HG03139 (cell line): ENCODE measurements around the gene C3orf38.
"Not testable (repeated sequence)": the region's sequence is repeated elsewhere in the genome, so short reads cannot be mapped to it uniquely, and the experiment has no call there.

ENCODE experiments used
- ATAC-seq: cut with Tn5 transposase; IDR thresholded peaks from one replicate; pipeline ENCODE4 v1.9.1; 2021; ENCODE audit not compliant: unreplicated experiment

C3orf38 gene

DNA sequence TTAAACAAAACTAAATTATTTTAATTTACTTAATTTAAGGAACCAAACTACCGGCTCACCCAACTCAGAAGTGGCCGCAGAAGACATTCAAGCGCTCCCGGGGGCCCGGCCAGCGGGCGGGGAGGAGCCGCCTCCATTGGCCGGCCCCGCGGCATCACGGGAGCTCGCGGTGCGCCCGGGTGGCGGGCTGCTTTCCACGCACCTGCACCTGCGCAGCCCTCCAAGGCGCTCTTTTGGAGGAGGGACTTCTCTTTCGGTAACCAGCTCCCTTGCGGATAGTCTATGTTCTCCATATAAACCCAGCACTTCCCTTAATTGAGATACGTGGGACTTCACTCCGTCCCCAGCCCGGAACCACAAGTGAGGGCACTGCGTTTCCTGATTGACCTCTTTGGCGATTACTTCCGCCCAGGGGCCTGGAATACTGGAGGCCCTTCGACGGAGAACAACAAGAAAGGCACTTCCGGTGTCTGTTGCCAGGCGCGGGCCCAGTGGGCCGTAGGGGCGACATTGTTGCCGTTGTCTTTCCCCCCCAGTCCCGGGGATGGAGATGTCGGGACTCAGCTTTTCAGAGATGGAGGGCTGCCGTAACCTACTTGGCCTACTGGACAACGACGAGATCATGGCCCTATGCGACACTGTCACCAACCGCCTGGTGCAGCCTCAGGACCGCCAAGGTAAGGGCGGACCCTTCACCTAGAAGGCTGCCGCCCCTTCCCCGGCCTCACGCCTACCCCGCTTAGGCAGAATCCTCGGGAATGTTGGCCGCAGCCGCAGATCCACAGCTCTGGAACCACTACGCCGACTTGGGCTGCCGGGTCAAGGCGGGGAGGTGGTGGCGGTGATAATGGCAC is at the start of gene C3orf38:
Gene C3orf38 (plus strand): TSS at position 451 of the 854 bp plus-strand sequence. CDS start 94 bp downstream, at position 545.
- ATAC-seq, result peak; percentile 74

DNA sequence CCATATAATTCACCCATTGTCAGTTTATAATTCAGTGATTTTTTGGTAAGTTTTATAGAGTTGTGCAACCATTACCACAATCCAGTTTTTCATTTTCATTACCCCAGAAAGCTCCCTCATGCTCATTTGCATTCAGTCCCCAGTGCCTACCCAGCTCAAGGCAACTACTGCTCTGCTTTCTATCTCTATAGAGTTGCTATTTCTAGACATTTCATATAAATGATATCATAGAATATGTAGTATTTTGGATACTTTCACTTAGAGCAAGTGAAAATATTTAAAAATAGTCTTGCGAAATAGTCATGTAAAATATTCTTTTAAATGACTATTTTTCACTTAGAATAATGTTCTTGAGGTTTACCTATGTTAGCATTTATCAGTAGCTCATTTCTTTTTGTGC is 48.6 kb upstream of the C3orf38 start:
- peak; percentile 58 for ATAC-seq

- no peak for ATAC-seq
Measured at GRCh38 chr3:88105325-88105724, 44.4 kb upstream of the C3orf38 start.

GRCh38 chr3:88112289-88112688 is 37.5 kb upstream of the C3orf38 start:
- ATAC-seq, result no peak

DNA sequence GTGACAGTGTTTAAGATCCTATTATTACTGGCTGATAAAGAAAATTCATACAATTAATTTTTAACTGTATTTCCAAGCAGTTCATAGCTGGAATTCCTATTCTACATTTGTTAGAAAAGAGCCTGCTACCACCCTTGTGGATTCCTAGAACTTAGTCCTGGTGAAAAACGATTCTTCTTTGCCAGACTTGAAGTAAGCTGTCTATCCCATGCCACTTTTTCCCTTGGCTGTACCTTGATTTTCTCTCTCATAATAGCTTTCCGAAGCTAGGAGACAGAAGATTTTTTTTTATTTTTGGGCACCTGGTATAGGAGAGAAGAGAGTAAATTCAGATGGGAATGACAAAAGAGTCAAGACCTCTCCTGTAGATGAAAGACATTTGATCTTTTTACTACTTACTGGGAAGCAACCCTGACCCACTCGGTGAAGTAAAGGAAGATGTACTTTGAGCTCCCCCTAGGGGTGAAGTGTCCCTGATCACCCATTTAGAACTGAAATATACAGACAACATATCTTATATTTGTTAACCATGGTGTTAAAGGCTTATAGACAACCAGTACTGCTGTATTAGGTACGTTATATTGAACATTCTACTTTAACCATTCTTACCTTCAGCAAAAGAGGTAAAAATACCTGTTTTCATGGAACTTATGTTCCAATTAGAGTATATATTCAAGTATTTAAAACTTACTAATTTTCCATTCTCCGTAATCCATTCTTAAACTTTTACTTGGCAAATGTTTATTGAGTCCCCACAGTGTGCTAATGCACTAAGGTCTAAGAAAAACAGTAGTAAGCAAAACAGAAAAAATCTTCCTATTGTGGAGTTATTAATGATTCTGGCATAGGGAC is 36.2 kb upstream of the C3orf38 start:
- ATAC-seq, result peak; percentile 81

GRCh38 chr3:88114878-88115549 is 34.7 kb upstream of the C3orf38 start:
- ATAC-seq, result no peak

GRCh38 chr3:88117683-88118082 is 32.1 kb upstream of the C3orf38 start:
- ATAC-seq, result no peak

- not testable (repeated sequence) for ATAC-seq
Measured at GRCh38 chr3:88118603-88119002, 31.2 kb upstream of the C3orf38 start.

GRCh38 chr3:88123526-88123925 is 26.2 kb upstream of the C3orf38 start:
- ATAC-seq, result no peak

GRCh38 chr3:88131695-88132094 is 18.1 kb upstream of the C3orf38 start:
- no peak for ATAC-seq

GRCh38 chr3:88132894-88133293 is 16.9 kb upstream of the C3orf38 start:
- no peak for ATAC-seq

DNA sequence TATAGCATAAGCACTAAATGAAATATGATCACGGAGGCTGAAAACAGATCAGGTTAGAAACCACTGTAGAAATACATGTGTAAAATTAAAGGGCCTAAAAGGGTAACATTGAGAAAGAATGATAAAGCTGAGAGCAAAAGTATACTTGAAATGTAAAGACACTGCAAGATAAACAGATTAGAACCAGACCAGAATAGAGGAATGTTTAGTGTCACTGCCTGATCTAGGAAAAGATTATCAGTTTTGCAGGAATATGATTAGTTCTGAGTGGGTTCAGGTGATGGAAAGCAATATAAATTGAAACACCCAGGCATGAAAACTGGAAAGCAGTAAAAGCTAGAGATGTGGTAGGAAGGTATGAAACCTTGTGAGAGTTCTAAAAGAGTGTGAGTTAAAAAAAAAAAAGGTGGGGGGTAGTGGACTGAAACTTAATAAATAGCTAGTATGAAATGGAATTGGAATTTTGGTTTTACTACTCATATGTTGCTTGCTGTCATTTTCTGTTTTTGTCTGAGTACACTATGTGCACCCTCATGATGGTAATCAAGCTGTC is 16.0 kb upstream of the C3orf38 start:
- ATAC-seq, result no peak

GRCh38 chr3:88137836-88138235 is 11.9 kb upstream of the C3orf38 start:
- ATAC-seq, result no peak

- ATAC-seq, result no peak
Measured at GRCh38 chr3:88141458-88142083, 8.2 kb upstream of the C3orf38 start.

- ATAC-seq, result no peak
Measured at GRCh38 chr3:88142094-88142624, 7.6 kb upstream of the C3orf38 start.

GRCh38 chr3:88147261-88147660 is 2.5 kb upstream of the C3orf38 start:
- no peak for ATAC-seq

- no peak for ATAC-seq
Measured at GRCh38 chr3:88148651-88149050, 1.1 kb upstream of the C3orf38 start.

GRCh38 chr3:88149101-88149508 is 654 bp upstream of the C3orf38 start:
- peak; percentile 17 for ATAC-seq

DNA sequence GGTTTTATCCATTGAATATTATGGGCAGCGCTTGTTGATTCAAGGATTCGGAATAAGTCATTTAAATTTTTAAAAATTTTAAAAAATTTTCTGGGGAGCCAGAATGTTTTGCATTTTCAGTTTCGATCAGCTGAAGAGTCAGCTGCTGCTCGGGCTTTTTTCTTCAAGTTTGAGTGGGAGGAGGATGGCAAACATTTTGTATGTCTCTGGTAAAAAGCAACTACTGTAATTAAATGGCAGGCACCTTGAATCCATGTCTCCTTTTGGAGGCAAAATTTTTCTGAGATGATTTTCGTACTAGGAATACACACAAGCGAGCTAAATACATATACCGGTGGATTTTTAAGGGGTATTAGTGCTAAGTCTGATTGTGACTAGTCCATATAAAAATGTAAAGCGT is 612 bp downstream of the C3orf38 start:
- ATAC-seq, result no peak

DNA sequence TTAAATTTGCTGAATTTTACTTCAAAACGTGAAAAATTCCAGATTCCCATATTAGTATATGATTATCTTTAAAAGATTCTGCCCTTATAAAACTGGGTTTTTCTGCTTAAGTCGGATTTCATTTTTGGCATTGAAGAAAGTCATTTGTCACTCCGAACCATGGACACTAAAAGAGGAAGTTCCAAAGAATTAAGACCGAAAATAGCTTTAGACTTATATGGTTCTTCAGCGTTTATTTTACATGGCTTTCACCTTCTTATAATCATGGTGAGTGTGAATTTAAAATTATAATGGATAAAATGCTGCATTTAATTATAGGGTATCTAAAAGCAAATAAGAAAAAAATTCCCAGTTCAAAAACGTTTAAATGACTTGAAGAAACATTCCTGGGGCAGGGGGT is 1.0 kb downstream of the C3orf38 start:
- no peak for ATAC-seq
